Measurements from ENCODE around the gene OPHN1.
"Not testable (repeated sequence)": the region's sequence is repeated elsewhere in the genome, so short reads cannot be mapped to it uniquely, and the experiment has no call there.

Gene OPHN1

GRCh38 chrX:68398291-68398690 is 35.0 kb downstream of the OPHN1 start:
- Histone ChIP-seq H4K20me1 (ENCODE audit: insufficient read depth) (no peaks in the 10 kb centered on the region), H3K4me2 (no peak overlapping the region), H3K36me3 (ENCODE audit: insufficient read depth) (no peaks in the 10 kb centered on the region), H3K27ac (no peak overlapping the region), H3K9ac (no peak overlapping the region), H2AFZ (ENCODE audit: low read depth) (no peak overlapping the region), H3K79me2 (ENCODE audit: insufficient read depth, low read depth) (no peaks in the 10 kb centered on the region), H3K4me1 (ENCODE audit: low read depth, poor library complexity, severe bottlenecking) (no peaks in the 10 kb centered on the region), H3K4me3 (IDR thresholded peaks at IDR 0.05; ENCODE audit: insufficient read depth, low read depth, low read length) (no peak overlapping the region), H3K27me3 (ENCODE audit: insufficient read depth, low read depth) (no peaks in the 10 kb centered on the region)
- TF ChIP-seq CTCF (conservative IDR thresholded peaks at IDR 0.05; ENCODE audit: low read depth, low read length), result no peak

- Histone ChIP-seq H3K4me2 (no peak overlapping the region), H3K36me3 (ENCODE audit: insufficient read depth) (no peaks in the 10 kb centered on the region), H3K9ac (no peak overlapping the region), H3K4me3 (IDR thresholded peaks at IDR 0.05; ENCODE audit: insufficient read depth, low read depth, low read length) (no peak overlapping the region), H3K27me3 (ENCODE audit: insufficient read depth, low read depth) (no peaks in the 10 kb centered on the region), H3K27ac (no peak overlapping the region), H2AFZ (ENCODE audit: low read depth) (no peak overlapping the region), H3K79me2 (ENCODE audit: insufficient read depth, low read depth) (no peaks in the 10 kb centered on the region), H3K4me1 (ENCODE audit: low read depth, poor library complexity, severe bottlenecking) (no peaks in the 10 kb centered on the region), H4K20me1 (ENCODE audit: insufficient read depth) (no peaks in the 10 kb centered on the region)
- TF ChIP-seq CTCF (conservative IDR thresholded peaks at IDR 0.05; ENCODE audit: low read depth, low read length), result no peak
Measured at GRCh38 chrX:68396953-68397352, 36.3 kb downstream of the OPHN1 start.

GRCh38 chrX:68389419-68389960 is 43.8 kb downstream of the OPHN1 start:
- not testable (repeated sequence) for H3K9ac ChIP-seq; H2AFZ ChIP-seq (ENCODE audit: low read depth); H3K4me2 ChIP-seq; H3K4me3 ChIP-seq (IDR thresholded peaks at IDR 0.05; ENCODE audit: insufficient read depth, low read depth, low read length); H3K27ac ChIP-seq; H3K27me3 ChIP-seq (ENCODE audit: insufficient read depth, low read depth); H4K20me1 ChIP-seq (ENCODE audit: insufficient read depth); H3K79me2 ChIP-seq (ENCODE audit: insufficient read depth, low read depth); H3K36me3 ChIP-seq (ENCODE audit: insufficient read depth); H3K4me1 ChIP-seq (ENCODE audit: low read depth, poor library complexity, severe bottlenecking)

- no peak overlapping the region for H3K4me2 ChIP-seq
- H3K79me2 ChIP-seq (ENCODE audit: insufficient read depth, low read depth), result no peaks in the 10 kb centered on the region
- no peak overlapping the region for H3K9ac ChIP-seq
- H3K4me3 ChIP-seq (IDR thresholded peaks at IDR 0.05; ENCODE audit: insufficient read depth, low read depth, low read length), result no peak overlapping the region
- no peak overlapping the region for H3K27ac ChIP-seq
- no peaks in the 10 kb centered on the region for H4K20me1 ChIP-seq (ENCODE audit: insufficient read depth)
- H3K36me3 ChIP-seq (ENCODE audit: insufficient read depth), result no peaks in the 10 kb centered on the region
- H2AFZ ChIP-seq (ENCODE audit: low read depth), result no peak overlapping the region
- no peaks in the 10 kb centered on the region for H3K27me3 ChIP-seq (ENCODE audit: insufficient read depth, low read depth)
- TF ChIP-seq CTCF (conservative IDR thresholded peaks at IDR 0.05; ENCODE audit: low read depth, low read length), result no peak
- no peaks in the 10 kb centered on the region for H3K4me1 ChIP-seq (ENCODE audit: low read depth, poor library complexity, severe bottlenecking)
Measured at GRCh38 chrX:68387776-68388175, 45.5 kb downstream of the OPHN1 start.

- Histone ChIP-seq H3K4me3 (IDR thresholded peaks at IDR 0.05; ENCODE audit: insufficient read depth, low read depth, low read length) (no peak overlapping the region), H2AFZ (ENCODE audit: low read depth) (no peak overlapping the region), H3K9ac (no peak overlapping the region), H3K4me1 (ENCODE audit: low read depth, poor library complexity, severe bottlenecking) (no peaks in the 10 kb centered on the region), H3K27ac (no peak overlapping the region), H3K27me3 (ENCODE audit: insufficient read depth, low read depth) (no peaks in the 10 kb centered on the region), H4K20me1 (ENCODE audit: insufficient read depth) (no peaks in the 10 kb centered on the region), H3K4me2 (no peak overlapping the region), H3K36me3 (ENCODE audit: insufficient read depth) (no peaks in the 10 kb centered on the region), H3K79me2 (ENCODE audit: insufficient read depth, low read depth) (no peaks in the 10 kb centered on the region)
- TF ChIP-seq CTCF (conservative IDR thresholded peaks at IDR 0.05; ENCODE audit: low read depth, low read length), result no peak
Measured at GRCh38 chrX:68383540-68383939, 49.8 kb downstream of the OPHN1 start.

- not testable (repeated sequence) for H3K4me1 ChIP-seq (ENCODE audit: low read depth, poor library complexity, severe bottlenecking); H3K4me3 ChIP-seq (IDR thresholded peaks at IDR 0.05; ENCODE audit: insufficient read depth, low read depth, low read length); H3K79me2 ChIP-seq (ENCODE audit: insufficient read depth, low read depth); H3K9ac ChIP-seq; H3K36me3 ChIP-seq (ENCODE audit: insufficient read depth); H4K20me1 ChIP-seq (ENCODE audit: insufficient read depth); H3K27me3 ChIP-seq (ENCODE audit: insufficient read depth, low read depth); H3K27ac ChIP-seq; H3K4me2 ChIP-seq; H2AFZ ChIP-seq (ENCODE audit: low read depth)
Measured at GRCh38 chrX:68377579-68377978, 55.7 kb downstream of the OPHN1 start.
